ENCODE results near the gene SUN1.
A peak's percentile ranks its signal among the peaks of the same experiment; 100 is the strongest.
"Not testable (repeated sequence)": the region's sequence is repeated elsewhere in the genome, so short reads cannot be mapped to it uniquely, and the experiment has no call there.

SUN1 gene

DNA sequence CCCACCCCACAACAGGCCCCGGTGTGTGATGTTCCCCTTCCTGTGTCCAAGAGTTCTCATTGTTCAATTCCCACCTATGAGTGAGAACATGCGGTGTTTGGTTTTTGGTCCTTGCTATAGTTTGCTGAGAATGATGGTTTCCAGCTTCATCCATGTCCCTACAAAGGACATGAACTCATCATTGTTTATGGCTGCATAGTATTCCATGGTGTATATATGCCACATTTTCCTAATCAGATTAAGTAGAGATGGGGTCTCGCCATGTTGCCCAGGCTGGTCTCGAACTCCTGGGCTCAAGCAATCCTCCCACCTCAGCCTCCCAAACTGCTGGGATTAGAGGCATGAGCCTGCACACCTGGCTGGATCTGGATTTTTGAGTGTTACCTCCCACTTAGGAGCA lies 28.5 kb upstream of the SUN1 start:
- DNase-seq, result not testable (repeated sequence)

DNA sequence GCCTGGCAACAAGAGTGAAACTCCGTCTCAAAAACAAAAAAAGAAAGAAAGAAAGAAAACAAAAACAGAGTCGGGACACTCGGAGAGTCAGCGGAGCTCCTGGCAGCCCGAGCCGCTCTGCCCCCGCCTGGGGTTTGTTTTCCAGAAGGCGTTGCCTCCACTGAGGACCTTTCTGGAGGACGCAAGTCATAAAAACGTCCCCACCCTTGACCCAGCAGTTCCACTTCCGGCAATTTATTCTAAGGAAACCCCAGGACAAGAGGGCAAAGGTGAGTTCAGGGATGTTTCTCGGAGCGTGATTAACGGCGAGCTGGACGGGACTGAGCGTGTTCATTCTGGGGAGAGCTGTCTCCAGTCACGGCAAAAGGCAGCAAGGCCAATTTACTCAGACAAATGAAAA lies 27.0 kb upstream of the SUN1 start:
- DNase-seq, result no peak

DNA sequence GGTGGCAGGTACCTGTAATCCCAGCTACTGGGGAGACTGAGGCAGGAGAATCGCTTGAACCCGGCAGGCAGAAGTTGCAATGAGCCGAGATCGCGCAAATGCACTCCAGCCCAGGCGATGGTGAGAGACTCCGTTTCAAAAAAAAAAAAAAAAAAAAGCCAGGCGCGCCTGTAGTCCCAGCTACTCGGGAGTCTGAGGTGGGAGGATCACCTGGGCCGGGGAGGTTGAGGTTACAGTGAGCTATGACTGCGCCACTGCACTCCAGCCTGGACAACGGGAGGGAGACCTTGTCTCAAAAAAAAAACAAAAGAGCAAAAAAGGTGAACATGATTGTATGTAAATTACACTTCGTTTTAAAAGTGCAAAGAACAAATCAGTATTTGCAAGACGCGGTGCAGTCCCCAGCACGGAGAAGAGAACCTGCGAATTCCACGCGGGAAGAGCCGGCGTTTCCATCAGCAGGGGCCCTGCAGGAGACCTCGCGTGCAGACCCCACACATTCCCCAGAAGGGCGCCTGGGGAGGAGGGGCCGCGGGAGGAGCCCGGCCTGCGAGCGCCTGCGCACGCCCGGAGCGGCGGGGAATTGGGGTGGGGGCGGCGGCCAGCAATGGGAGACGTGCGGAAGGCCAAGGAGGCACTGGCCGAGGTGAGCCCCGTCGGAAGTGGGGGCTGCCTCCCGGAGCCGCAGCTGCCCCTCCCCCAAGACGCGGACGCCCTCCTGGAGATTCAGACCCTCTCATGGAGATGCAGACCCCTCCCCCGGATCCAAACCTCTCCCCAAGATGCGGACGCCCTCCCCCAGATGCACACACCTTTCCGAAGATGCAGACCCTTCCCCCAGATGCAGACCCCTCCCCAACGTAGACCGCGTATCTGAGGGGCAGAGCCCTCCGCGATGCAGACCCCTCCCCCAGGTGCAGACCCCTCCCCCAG lies 16.7 kb upstream of the SUN1 start:
- DNase-seq, result no peak

DNA sequence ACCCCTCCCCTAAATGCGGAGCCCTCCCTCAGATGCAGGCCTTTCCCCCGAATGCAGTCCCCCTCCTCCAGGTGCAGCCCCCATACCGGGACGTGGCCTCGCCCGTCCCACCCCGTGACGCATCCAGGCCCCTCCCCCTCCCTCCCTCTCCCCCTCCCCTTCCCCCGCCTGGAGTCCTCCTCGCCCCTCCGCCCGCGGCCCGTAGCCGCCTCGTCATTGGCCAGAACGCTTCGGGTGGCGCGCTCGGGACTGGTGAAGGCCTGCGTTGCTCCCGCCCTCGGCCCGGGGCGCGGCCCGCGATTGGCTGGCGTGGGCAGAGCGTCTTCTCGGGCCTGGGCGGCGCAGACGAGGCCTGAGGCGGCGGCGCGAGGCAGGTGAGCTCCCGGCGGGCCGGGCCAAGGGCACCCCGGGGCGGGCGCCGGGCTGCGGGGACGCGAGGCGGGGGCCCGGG lies 16.0 kb upstream of the SUN1 start:
- peak; percentile 98 for DNase-seq

DNA sequence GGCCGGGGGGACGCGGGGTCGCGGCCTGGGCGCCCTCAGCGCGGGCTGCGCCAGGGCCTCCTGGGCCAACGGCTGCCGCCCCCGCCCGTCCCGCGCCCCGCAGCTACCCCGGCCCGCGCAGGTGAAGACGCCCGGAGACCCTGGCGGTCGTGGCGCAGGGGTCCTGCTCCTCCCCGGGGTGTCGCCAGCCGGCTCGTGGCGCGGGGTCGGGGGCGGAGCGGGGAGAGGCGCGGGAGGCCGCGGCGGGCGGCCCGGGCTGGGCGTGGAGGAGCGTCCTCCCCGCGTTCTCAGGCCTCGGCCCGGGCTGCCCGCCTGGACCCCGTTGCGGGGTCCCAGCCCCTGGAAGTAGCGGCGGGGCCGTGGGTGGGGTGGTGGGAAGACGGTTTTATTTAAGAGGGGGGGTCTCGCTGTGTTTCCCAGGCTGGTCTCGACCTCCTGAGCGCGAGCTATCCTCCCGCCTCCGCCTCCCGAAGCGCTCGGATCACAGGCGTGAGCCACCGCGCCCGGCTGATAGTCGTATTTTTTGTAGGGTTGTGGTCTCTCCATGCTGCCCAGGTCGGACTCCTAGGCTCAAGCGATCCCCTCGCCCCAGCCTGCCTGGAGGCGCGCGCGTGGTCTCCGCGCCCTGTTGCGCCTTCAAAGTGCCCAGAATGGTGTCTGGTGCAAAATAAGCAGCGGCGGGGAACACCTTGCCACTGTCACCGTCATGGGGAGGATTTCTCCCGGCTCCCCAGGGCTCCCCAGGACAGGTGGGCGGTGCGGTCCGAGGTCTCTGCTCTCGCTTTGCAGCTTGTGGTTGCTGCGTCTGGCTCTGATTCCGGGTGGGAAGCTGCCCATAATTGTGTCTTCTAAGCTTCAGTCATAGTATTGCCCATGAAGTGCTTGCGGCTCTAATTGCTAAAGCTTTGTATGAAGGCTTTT lies 15.3 kb upstream of the SUN1 start:
- DNase-seq, result peak; percentile 35

DNA sequence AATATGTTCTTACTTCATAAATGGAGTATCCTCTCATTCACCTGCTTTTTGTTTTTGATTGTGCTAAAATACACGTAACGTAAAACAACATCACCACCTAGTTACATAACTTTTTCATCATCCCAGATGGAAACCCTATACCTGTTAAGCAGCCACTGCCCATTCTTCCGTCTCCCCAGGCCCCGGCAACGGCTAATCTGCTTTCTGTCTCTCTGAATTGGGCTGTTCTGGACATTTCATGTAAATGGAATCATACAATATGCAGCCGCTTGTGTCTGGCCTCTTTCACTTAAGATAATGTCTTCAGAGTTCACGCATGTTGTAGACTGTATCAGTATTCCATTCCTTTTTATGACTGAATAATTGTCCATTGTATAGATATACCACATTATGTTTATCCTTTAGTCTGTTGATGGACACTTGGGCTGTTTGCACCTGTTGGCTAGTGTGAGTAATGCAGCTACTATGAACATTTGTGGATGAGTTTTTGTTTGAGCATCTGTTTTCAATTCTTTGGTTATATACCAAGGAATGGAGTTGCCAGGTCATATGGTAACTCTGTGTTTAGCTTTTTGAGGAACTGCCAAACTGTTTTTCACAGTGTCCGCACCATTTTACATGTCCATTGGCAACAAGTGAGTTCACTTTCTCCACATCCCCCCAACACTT lies 14.1 kb upstream of the SUN1 start:
- DNase-seq, result peak; percentile 21

DNA sequence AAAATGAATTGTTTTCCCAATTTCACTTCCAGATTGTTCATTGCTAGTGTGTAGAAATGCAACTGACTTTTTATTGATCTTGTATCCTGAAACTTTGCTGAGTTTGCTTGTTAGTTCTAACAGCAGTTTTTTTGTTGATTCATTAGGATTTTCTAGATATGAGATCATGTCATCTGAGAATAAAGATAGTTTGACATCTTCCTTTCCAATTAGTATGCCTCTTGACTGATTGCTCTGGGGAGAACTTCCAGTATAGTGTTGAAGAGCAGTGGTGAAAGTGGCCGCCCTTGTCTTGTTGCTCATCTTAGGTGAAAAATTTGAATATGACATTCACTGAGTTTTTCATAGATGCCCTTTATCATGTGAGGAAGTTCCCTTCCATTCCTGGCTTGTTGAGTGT lies 11.9 kb upstream of the SUN1 start:
- DNase-seq, result no peak

DNA sequence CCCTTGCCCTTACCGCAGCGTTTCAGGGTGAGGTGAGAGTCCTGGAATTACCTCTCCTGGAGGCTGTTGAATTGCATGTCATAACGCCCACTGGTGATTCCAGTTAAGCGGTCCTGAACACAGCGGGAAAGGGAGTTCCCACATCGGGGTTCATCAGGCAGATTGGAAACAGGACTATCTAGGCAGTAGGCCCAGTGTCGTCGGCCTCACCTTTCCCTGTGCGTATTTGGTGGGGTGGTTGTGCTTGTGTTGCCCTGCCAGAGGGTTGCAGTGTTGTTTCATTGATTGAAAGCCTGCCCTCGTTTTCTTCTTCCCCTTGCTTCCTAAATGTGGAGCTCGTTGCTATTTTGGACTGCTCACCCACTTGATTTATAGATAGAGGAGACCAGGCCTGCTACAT lies 10.6 kb upstream of the SUN1 start:
- no peak for DNase-seq

DNA sequence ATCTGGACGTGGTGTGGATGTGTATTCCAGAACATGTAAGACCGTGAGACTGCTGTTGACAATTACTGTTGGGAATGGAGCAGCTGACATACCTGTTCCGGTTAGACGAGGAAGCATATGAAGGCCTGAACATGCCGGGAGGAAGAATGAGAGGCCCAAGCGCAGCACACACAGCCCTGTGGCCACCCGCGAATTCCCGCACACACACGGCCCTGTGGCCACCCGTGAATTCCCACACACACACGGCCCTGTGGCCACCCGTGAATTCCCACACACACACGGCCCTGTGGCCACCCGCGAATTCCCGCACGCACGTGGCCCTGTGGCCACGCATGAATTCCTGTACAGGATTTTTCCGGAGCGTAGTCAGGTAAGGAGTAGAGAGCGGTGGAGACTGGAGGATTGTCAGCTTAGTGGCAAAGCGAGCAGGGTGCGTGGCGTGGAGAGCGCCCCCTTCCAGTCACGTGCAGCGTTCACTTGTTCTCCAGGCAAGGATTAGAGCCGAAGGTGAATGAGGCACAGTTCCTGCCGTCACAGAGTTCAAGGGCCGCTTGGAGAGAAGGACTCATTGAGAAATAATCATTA lies 9.5 kb upstream of the SUN1 start:
- DNase-seq, result no peak

DNA sequence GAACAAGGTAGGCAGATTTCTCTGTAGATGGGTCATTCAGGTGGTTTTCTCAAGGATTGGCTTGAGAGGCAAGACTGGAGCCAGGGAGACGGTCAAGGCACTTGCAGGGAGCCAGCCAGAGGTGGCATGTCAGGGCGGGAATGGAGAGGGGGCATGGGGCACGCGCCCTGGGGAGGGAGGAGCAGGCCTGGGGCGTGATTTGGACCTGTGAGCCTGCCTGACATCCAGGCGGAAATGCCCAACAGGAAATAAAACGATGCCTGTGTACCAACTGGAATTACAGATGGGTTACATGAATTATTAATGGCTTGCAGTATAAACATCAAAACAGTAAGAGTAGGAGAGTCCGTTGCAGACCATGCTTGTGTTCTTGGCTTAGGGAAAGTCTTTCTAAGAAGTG lies 8.6 kb upstream of the SUN1 start:
- no peak for DNase-seq

DNA sequence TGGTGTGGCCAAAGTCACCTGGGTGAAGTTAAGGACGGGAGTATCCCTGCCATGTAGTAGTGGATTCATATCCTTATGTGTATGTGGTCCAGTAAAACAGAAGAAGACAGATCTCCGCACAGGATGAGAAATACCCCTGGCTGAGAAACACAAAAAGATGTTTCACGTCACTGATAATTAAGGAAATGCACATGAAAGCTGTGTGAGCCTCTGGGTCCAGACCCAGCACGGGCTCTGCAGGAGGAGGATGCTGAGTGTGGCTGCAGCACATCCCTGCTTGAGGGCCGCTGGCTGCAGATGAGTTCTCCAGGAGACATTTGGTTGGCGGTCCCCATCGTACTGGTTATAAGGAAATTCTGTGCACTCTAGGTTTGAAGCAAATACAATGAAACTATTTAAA lies 8.2 kb upstream of the SUN1 start:
- no peak for DNase-seq

DNA sequence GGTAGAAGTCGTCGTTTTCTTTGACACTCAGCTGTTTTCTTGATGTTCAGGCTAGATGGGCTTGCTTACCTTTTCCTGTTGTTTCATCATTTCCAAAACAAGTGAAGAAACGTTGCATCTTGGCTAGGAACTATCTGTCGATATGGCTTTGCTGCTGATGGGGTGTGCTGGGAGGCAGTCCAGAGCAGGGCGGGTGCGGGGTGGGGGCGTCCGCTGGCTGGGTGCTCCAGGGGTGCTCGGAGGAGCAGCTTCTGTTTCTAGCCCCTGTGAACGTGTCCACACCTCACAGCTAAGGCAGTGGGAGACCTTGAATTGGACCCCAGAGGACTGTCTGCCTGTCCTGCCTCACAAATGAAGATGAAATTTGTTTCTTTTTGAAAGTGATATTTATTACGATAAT lies 7.6 kb upstream of the SUN1 start:
- DNase-seq, result no peak

DNA sequence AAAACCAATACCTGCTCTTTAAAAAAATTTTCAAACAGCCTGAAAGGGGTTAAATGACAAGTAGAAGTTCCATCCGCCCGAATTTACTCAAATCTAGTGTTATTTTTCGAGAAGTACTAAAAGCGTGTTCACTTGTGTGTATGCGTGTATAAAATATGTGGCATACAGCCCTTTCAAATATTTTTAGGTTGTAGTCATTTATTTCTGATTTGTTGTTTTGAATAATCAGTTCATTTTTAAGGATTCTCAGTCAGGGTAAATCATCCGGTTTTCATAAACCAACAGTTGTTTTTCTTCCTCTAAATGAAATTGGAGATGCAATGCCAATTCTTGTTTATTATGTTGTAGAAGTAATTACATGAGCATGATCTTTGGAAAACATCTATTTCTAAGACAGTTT lies 6.9 kb upstream of the SUN1 start:
- no peak for DNase-seq

DNA sequence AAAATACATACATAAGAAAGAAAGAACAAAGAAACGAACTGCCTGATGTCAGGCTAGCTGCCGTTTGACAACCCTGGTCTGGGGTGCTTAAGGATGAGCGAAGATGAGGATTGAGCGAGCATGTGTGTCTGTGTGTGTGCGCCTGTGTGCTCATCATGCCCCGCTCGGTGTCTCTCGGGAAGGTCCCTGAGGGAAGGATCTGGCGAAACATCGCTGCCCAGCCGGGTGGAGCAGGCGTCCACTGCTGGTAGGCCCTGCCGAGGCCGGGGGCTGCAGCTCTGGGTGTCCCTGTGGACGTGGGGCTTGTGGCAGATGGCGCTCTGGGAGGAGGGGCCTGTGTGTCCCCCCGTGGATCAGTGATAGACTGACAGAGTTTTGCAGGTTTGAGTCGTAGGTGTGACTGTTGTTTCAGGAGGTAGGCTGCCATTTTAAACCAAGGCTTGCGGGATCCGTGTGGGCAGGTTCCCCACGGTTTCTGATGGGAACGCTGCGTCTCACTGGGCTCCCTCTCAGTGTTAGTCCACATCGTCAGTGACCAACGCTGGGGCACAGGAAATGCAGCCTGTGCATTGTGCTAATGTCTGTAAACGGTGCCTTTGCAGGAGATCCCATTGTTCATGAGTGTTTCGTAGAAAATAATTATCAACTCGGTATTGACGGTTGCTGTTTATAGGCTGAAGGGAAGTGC lies 5.9 kb upstream of the SUN1 start:
- DNase-seq, result no peak

DNA sequence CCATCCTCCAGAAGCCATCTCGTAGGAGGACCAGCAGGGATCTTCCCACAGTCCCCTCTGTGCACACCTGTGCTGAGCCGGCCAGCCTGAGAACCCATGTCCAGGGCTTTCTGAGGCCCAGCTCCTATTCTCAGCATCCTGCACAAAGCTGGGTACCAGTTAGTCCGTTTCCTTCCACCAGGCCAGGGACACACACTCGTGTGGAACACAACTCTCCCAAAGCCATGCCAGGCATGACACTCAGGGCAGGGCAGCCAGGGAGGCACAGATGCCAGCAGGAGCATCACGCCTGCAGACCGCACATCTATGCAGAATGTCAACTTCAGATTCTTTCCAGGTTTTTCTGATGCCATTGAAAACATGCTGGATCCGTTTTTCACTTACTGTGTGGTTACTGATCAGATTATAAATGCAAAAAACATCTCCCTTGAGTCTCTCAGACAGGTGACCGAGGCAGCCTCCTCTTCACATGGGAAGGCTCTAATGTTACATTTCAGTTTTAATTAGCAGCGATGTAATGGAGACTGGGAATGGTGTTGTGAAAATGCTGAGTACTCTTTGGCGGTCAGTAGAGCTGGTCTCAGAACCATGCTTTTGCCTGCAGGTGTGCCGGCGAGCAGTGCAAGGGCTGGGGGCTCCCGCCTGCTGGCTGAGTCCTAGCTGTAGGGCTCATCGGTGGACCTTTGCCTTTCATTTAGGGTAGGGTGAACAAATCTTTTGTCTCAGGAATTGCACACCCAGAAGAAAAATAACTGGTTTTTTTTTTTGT lies 3.3 kb upstream of the SUN1 start:
- no peak for DNase-seq

DNA sequence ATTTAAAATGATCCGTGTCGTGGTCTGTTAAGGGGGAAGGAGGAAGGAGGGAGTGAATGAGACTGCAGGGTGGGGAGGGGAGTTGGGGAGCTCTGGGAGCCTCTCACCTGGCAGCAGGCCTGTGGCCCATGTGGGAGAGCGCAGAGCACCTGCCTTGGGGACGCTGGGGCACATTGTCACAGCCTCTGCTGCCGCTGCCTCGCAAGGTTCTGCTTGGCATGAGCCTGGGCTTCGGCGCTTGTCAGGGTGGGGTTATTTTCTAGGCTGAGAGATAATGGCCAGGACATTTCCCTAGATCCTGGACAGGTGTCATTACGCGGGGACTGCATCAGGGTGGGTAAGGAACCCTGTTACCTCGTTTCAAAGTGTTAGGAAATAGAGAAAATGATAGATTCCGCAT lies 2.2 kb upstream of the SUN1 start:
- no peak for DNase-seq

DNA sequence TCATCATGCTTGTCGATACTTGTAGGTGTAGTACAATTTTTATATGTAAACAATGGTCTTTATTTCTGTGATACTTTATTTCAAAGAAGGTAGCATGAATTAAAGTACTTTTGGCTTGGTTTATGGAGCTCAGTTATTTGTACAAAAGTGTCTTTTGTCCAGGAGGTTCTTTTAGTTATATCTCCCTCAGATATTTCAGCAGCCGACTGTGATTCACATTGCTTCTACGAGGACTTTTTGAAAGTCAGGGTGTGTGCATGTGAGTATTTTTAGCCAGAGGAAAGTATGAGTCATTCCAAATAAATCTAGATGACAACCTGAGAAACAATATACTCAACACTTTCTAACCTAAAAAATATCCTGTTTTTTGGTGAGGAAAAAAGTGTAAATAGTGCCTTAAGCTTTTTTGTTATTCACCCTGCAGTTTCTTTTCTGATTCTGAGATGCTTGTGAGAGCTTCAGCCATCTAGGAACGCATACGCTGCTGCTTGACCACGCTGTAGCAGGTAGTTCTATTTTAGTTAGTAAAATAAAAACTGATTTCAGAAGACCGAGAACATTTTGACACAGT lies 595 bp upstream of the SUN1 start:
- peak; percentile 85 for DNase-seq

DNA sequence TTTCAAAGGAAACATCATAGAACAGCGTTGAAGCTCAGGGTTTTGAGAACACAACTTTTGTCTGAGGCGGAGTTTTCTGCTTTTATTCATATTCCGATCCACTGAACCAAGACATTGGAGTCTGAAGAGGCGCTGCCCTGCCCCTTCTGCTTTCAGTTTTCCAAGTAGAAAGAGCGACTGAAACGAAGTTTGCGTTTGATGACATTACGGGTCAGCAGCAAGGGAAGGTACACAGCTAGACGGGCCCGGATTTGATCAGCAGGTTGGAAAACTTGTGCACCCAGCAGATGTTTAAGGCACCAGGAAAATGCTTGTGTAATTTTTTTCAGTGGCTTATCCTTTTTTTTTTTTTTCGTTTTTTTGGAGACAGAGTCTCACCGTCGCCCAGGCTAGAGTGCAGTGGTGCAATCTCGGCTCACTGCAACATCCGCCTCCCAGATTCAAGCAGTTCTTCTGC lies 720 bp downstream of the SUN1 start:
- DNase-seq, result no peak

DNA sequence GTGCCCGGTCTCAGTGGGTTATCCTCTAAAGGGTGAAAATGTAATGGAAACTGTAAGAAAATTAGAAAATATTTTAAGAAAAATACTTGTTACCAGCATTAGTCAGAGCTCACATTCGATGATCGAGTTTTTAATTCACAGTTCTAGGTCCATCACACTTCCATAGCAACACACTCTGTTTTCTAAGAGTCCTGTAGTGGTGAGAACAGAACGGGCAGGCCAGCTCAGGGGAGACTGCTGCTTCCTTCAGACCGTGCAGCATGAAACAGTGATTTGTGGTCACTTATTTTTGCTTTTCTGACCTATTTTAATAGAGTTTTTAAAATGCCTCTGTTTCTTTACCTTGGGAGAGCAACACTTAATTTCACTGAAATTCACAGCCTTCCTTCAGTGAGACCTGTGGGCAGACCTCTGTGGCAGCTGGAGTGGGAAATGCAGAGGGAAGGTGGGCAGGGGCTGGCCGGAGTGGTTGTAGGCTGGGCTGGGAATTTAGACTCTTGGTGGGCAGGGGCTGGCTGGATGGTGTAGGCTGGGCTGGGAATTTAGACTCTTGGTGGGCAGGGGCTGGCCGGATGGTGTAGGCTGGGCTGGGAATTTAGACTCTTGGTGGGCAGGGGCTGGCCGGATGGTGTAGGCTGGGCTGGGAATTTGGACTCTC lies 1.5 kb downstream of the SUN1 start:
- no peak for DNase-seq

DNA sequence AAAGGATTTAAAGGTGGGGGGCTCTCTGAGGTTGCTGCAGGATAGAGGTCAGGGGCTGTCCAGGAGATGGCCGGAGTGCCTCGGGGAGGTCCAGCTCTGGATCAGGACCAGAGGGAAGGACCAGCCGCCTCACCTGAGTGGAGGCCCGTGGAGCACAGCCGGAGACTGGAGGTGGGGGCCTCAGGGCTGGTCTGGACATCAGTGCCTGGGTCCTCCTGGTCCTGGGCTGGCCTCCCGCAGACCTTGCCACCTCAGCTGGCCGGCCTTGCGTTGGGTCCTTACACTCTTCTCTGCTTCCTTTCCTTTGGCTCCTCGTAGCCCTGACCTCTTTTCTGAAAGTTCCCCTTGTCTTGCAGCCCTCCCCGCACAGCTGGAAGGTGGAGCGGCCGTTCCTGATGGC lies 2.0 kb downstream of the SUN1 start:
- no peak for DNase-seq

Measured in activated CD4-positive, alpha-beta T cell treated with anti-CD3 and anti-CD28 coated beads, Interleukin-2, amount 50 U/mL, for 16 hours (primary cell).